Measurements from ENCODE around the gene BCORL1.

The BCORL1 gene

GRCh38 chrX:129992181-129992580 lies 9.7 kb downstream of the BCORL1 start:
- Histone ChIP-seq H3K79me2 (ENCODE audit: low read length) (no peaks in the 10 kb centered on the region), H3K4me1 (ENCODE audit: low read length) (no peaks in the 10 kb centered on the region), H3K27me3 (replicated peaks; ENCODE audit: insufficient read depth, low read length) (no peaks in the 10 kb centered on the region), H3K27ac (ENCODE audit: low read length) (no peak overlapping the region), H3K9ac (ENCODE audit: low read length) (no peak overlapping the region), H3K36me3 (replicated peaks; ENCODE audit: insufficient read depth, low read length) (no peaks in the 10 kb centered on the region), H3K4me2 (ENCODE audit: low read depth, low read length) (no peak overlapping the region), H3K4me3 (ENCODE audit: low read length) (no peak overlapping the region), H4K20me1 (ENCODE audit: insufficient read depth, low read length) (no peaks in the 10 kb centered on the region), H3F3A (ENCODE audit: insufficient read depth, low read length) (no peaks in the 10 kb centered on the region), H3K9me2 (replicated peaks; ENCODE audit: insufficient read depth, low read length) (no peaks in the 10 kb centered on the region), H3K9me3 (replicated peaks; ENCODE audit: insufficient read depth, low read length) (no peaks in the 10 kb centered on the region), H2AFZ (ENCODE audit: low read length) (no peak overlapping the region)
- DNase-seq = no peak
- TF ChIP-seq EZH2 (optimal IDR thresholded peaks at IDR 0.05; ENCODE audit: low read depth, low read length) = no peak
- no peak for TF ChIP-seq EZH2phosphoT487 (IDR thresholded peaks at IDR 0.05; ENCODE audit: low read length)
- TF ChIP-seq CTCF (IDR thresholded peaks at IDR 0.05; ENCODE audit: low read length) = no peak

GRCh38 chrX:129996120-129996519 lies 13.7 kb downstream of the BCORL1 start:
- Histone ChIP-seq H3K9me2 (replicated peaks; ENCODE audit: insufficient read depth, low read length) (no peaks in the 10 kb centered on the region), H3K79me2 (ENCODE audit: low read length) (no peaks in the 10 kb centered on the region), H3K27me3 (replicated peaks; ENCODE audit: insufficient read depth, low read length) (no peaks in the 10 kb centered on the region), H3K4me3 (ENCODE audit: low read length) (no peak overlapping the region), H4K20me1 (ENCODE audit: insufficient read depth, low read length) (no peaks in the 10 kb centered on the region), H3K27ac (ENCODE audit: low read length) (no peak overlapping the region), H3K9me3 (replicated peaks; ENCODE audit: insufficient read depth, low read length) (no peaks in the 10 kb centered on the region), H3K36me3 (replicated peaks; ENCODE audit: insufficient read depth, low read length) (no peaks in the 10 kb centered on the region), H3K4me2 (ENCODE audit: low read depth, low read length) (no peak overlapping the region), H3K9ac (ENCODE audit: low read length) (no peak overlapping the region), H2AFZ (ENCODE audit: low read length) (no peak overlapping the region), H3F3A (ENCODE audit: insufficient read depth, low read length) (no peaks in the 10 kb centered on the region), H3K4me1 (ENCODE audit: low read length) (no peaks in the 10 kb centered on the region)
- no peak for DNase-seq
- TF ChIP-seq EZH2 (optimal IDR thresholded peaks at IDR 0.05; ENCODE audit: low read depth, low read length) = no peak
- no peak for TF ChIP-seq CTCF (IDR thresholded peaks at IDR 0.05; ENCODE audit: low read length)
- TF ChIP-seq EZH2phosphoT487 (IDR thresholded peaks at IDR 0.05; ENCODE audit: low read length) = no peak

- TF ChIP-seq CTCF (IDR thresholded peaks at IDR 0.05; ENCODE audit: low read length) (no peak), EZH2 (optimal IDR thresholded peaks at IDR 0.05; ENCODE audit: low read depth, low read length) (no peak), EZH2phosphoT487 (IDR thresholded peaks at IDR 0.05; ENCODE audit: low read length) (no peak)
- Histone ChIP-seq H3K9me2 (replicated peaks; ENCODE audit: insufficient read depth, low read length) (no peaks in the 10 kb centered on the region), H3K4me3 (ENCODE audit: low read length) (no peak overlapping the region), H3K79me2 (ENCODE audit: low read length) (no peaks in the 10 kb centered on the region), H3K36me3 (replicated peaks; ENCODE audit: insufficient read depth, low read length) (no peaks in the 10 kb centered on the region), H3K9ac (ENCODE audit: low read length) (no peak overlapping the region), H3K4me2 (ENCODE audit: low read depth, low read length) (no peak overlapping the region), H3K27ac (ENCODE audit: low read length) (no peak overlapping the region), H3K9me3 (replicated peaks; ENCODE audit: insufficient read depth, low read length) (no peaks in the 10 kb centered on the region), H3K4me1 (ENCODE audit: low read length) (no peaks in the 10 kb centered on the region), H3F3A (ENCODE audit: insufficient read depth, low read length) (no peaks in the 10 kb centered on the region), H3K27me3 (replicated peaks; ENCODE audit: insufficient read depth, low read length) (no peaks in the 10 kb centered on the region), H2AFZ (ENCODE audit: low read length) (no peak overlapping the region), H4K20me1 (ENCODE audit: insufficient read depth, low read length) (no peaks in the 10 kb centered on the region)
- DNase-seq = no peak
Measured at GRCh38 chrX:129997086-129997485, 14.7 kb downstream of the BCORL1 start.

Data from MM.1S (cell line).